RWPE1 (cell line): ENCODE measurements around the gene TAF6L.
"Not testable (repeated sequence)": the region's sequence is repeated elsewhere in the genome, so short reads cannot be mapped to it uniquely, and the experiment has no call there.

Experiments
- CTCF ChIA-PET: fragments of 350-600 bp; sonication (Branson Sonifier 250); formaldehyde crosslinking; extraction: SDS; loops from one replicate; lab custom pipeline; 2021; lab: Yijun Ruan, JAX
- POLR2A ChIA-PET: fragments of 400-600 bp; formaldehyde crosslinking; extraction: SDS; loops from one replicate; lab custom pipeline; 2020; ENCODE audit warnings: antibody characterized with exemption; ENCODE audit not compliant: low non-redundant PET; lab: Yijun Ruan, JAX
- DNase-seq: peaks from one replicate; pipeline ENCODE4 v3.0.0; 2012; ENCODE audit warnings: low spot score
- H3K27ac ChIP-seq: fragments of 450-650 bp; 2 replicates; pipeline ENCODE4 v1.5.1; 2017
- TF ChIP-seq, protein P1 (sequence below): fragments of 450-650 bp; conservative IDR thresholded peaks from 2 replicates; pipeline ENCODE4 v1.5.1; 2017; ENCODE audit warnings: low read depth, mild to moderate bottlenecking

Gene TAF6L

DNA sequence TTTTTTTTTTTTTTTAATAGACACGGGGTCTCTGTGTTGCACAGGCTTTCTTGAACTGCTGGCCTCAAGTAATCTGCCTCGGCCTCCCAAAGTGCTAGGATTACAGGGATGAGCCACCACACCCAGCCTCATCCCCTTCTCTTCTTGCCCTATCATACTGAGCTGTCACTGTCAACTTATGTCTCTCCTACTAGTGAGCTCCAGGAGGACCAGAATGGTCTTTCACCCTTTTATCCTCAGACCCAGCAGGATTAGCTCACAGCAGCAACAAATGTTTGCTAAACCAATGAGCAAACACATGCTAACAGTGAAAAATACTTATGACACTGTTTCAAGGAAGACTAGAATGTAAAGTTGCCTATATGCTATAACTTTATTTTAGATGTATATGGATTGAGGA lies 40.5 kb downstream of the TAF6L start:
- TF ChIP-seq, protein P1, sequence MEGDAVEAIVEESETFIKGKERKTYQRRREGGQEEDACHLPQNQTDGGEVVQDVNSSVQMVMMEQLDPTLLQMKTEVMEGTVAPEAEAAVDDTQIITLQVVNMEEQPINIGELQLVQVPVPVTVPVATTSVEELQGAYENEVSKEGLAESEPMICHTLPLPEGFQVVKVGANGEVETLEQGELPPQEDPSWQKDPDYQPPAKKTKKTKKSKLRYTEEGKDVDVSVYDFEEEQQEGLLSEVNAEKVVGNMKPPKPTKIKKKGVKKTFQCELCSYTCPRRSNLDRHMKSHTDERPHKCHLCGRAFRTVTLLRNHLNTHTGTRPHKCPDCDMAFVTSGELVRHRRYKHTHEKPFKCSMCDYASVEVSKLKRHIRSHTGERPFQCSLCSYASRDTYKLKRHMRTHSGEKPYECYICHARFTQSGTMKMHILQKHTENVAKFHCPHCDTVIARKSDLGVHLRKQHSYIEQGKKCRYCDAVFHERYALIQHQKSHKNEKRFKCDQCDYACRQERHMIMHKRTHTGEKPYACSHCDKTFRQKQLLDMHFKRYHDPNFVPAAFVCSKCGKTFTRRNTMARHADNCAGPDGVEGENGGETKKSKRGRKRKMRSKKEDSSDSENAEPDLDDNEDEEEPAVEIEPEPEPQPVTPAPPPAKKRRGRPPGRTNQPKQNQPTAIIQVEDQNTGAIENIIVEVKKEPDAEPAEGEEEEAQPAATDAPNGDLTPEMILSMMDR, result no peak
- no peak for DNase-seq
- CTCF ChIA-PET, result no interaction called here
- POLR2A ChIA-PET, result no interaction called here
- no peak overlapping the region for H3K27ac ChIP-seq

DNA sequence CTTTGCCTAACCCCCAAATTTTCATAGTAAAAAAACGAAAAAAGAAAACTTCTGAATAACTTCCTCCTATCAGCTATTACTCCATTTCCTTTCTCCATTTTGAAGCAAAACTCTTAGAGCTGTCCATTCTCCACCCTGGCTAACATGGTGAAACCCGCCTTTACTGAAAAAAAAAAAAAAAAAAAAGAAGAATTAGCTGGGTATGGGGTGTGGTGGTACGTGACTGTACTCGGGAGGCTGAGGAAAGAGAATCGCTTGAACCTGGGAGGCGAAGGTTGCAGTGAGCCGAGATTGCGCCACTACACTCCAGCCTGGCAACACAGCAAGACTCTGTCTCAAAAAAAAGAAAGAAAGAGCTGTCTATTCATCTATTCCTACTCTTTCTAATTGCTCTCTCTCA lies 45.4 kb downstream of the TAF6L start:
- ChIA-PET CTCF (interaction anchor here (0.6 to 0.7 kb wide), 3 partner anchors 10 to 86 kb away, joined by 3 to 4 read pairs (median 3); no protein-coding TSS in a partner anchor), POLR2A (no interaction called here)
- no peak for DNase-seq
- H3K27ac ChIP-seq, result no peak overlapping the region
- TF ChIP-seq, protein P1, result no peak

DNA sequence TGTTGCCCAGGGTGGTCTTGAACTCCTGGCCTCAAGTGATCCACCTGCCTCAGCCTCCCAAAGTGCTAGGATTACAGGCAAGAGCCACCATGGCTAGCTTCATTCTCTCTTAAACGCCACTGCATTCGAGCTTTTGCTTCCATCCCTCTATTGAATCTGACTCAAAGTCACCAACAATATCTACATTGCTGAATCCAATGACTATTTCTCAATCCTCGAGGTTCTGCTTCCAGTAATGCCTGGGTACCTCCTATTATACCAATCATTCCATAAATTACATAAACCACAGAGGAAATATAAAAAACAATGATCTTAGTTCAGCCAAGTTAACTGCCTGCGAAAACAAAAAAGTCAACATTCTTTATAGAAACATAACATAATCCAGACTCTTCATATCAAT lies 45.9 kb downstream of the TAF6L start:
- POLR2A ChIA-PET, result no interaction called here
- TF ChIP-seq, protein P1, result no peak
- CTCF ChIA-PET, result interaction anchor here (0.6 kb wide), 1 partner anchor 10 kb away, joined by 3 read pairs; no protein-coding TSS in a partner anchor
- DNase-seq, result no peak
- H3K27ac ChIP-seq, result no peak overlapping the region

DNA sequence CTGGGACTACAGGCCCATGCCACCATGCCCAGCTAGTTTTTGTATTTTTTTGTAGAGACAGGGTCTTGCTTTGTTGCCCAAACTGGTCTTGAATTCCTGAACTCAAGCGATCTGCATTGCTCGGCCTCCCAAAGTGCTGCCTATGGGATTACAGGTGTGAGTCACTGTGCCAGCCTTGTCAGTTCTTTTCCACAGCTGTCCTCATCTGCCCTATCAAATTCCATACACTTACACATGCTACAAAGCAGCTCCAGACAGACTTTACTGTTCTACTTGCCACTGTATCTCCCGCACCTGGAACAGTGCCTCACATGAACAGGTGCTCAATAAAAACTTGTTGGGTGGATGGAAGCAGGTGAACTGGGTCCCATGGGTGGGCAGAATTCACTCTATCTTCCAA lies 52.5 kb downstream of the TAF6L start:
- H3K27ac ChIP-seq, result no peak overlapping the region
- CTCF ChIA-PET, result interaction anchor here (0.7 kb wide), 2 partner anchors 36 to 40 kb away, joined by 3 to 4 read pairs; partner anchors contain the start of gene TMEM179B
- DNase-seq, result no peak
- POLR2A ChIA-PET, result interaction anchor here (0.6 kb wide), 1 partner anchor 34 kb away, joined by 3 read pairs; no protein-coding TSS in a partner anchor
- TF ChIP-seq, protein P1, result no peak

DNA sequence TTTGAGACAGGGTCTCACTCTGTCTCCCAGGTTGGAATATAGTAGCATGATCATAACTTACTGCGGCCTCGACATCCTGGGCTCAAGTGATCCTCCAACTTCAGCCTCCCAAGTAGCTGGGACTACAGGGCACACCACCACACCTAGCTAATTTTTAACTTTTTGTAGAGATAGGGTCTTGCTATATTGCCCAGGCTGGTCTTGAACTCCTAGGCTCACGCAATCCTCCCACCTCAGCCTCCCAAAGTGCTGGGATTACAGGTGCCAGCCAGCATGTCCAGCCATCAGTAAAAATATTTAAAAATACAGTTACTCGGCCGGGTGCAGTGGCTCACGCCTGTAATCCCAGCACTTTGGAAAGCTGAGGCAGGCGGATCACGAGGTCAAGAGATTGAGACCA lies 56.9 kb downstream of the TAF6L start:
- CTCF ChIA-PET, DNase-seq, POLR2A ChIA-PET: not testable (repeated sequence)
- H3K27ac ChIP-seq, result peak overlapping the region; percentile 18; the same call in 1 of the 2 replicates

DNA sequence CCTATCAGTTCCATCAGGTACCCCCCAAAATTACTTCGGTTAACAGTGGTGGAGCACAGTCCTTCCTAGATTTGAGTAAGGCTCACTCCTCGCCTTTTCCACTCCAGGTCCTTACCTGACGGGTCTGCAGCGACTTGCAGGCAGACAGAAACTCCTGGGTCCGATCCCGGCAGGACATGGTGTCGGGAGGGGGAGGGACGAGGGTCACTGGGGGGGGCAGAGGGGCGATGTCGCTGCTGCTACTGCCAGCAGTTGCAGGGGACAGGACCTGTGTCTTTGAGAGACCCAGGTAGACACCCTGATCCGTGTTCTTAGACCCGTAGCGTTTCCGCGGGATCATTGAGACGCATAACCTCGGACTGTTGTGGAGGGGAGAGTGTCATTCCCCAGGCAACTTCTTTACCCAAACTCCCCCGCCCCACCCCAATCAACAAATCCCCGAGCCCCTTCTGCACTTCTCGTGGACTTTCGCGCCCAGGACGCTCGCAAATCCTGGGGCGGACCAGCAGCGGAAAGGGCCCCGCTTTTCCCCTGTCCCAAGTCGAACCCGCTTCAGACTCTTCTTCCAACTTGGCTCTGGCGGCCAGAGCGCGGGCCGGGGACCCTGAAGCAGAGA lies 59.8 kb downstream of the TAF6L start:
- H3K27ac ChIP-seq, result peak overlapping the region; percentile 86
- ChIA-PET POLR2A (interaction anchor here (0.6 kb wide), 1 partner anchor 43 kb away, joined by 6 read pairs; no protein-coding TSS in a partner anchor), CTCF (no interaction called here)
- no peak for DNase-seq
- TF ChIP-seq, protein P1, result no peak
